ENCODE data around the gene CHPF2. TPM values are rescaled to one million over a fixed set of nuclear protein-coding genes. Genes with fewer than 3 reads are reported as not detected.

Gene CHPF2
- total and polyA plus RNA-seq, 9 donors, result 8.4 to 36.2 (median 27.9) TPM

DNA sequence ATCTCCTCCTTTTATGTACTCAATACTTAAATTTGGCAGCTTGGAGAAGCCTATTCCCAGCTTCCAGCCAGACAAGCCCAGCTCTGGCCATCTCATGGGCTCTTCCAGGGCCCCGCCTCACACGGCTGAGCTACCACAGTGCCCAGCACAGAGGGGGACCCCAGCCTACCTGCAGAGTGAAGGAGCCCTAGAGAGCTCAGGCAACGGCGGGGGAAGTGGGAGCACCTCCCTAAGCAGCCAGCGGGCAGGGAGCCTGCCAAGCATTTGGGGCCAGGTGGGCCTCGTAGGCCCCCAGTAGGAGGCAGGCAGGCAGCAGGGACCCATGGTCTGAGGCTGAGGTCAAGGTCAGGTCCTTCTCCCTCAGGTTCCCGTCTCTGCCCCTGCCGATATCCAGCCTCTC lies 45.3 kb downstream of the CHPF2 start:
- WGBS, 3 donors, result 37 to 54% (median 53%) methylated on average over 7 to 8 of the region's 8 CpGs
- Histone ChIP-seq H3K4me3 (no peak overlapping the region), H3K9me3 (no peaks in the 10 kb centered on the region), H3K36me3 (no peaks in the 10 kb centered on the region), H3K27me3 (no peaks in the 10 kb centered on the region), H3K27ac (no peak overlapping the region), H3K4me1 (ENCODE audit: insufficient read depth) (peaks cover 12% of the 10 kb centered on the region)
- no peak for DNase-seq
- TF ChIP-seq POLR2A (IDR thresholded peaks at IDR 0.05) (no peak), EP300 (IDR thresholded peaks at IDR 0.05) (no peak)
- TF ChIP-seq, protein P1, sequence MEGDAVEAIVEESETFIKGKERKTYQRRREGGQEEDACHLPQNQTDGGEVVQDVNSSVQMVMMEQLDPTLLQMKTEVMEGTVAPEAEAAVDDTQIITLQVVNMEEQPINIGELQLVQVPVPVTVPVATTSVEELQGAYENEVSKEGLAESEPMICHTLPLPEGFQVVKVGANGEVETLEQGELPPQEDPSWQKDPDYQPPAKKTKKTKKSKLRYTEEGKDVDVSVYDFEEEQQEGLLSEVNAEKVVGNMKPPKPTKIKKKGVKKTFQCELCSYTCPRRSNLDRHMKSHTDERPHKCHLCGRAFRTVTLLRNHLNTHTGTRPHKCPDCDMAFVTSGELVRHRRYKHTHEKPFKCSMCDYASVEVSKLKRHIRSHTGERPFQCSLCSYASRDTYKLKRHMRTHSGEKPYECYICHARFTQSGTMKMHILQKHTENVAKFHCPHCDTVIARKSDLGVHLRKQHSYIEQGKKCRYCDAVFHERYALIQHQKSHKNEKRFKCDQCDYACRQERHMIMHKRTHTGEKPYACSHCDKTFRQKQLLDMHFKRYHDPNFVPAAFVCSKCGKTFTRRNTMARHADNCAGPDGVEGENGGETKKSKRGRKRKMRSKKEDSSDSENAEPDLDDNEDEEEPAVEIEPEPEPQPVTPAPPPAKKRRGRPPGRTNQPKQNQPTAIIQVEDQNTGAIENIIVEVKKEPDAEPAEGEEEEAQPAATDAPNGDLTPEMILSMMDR (IDR thresholded peaks at IDR 0.05), result no peak
- intact Hi-C loops (cut with DNase I), result no loop called here

DNA sequence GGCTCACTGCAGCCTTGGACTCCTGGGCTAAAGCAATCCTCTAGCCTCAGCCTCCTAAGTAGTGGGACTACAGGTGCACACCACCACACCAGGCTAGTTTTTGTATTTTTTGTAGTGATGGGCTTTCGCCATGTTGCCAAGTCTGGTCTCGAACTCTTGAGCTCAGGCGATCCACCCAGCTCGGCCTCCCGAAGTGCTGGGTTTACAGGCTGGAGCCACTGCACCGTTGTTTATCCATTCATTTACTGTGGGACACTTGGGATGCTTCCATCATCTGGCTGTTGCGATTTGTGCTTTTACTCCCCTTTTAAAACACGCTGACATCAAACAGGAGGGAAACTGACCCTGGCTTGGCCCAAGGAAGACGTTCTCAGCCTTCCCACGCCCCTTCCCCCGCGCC lies 46.7 kb downstream of the CHPF2 start:
- H3K9me3 ChIP-seq, result no peaks in the 10 kb centered on the region
- WGBS, 3 donors, result 75 to 79% (median 77%) methylated on average over 12 of the region's 12 CpGs
- H3K4me3 ChIP-seq, result no peak overlapping the region
- H3K4me1 ChIP-seq (ENCODE audit: insufficient read depth), result peaks cover 12% of the 10 kb centered on the region
- H3K36me3 ChIP-seq, result no peaks in the 10 kb centered on the region
- no peaks in the 10 kb centered on the region for H3K27me3 ChIP-seq
- no peak overlapping the region for H3K27ac ChIP-seq
- intact Hi-C loops (cut with DNase I), result no loop called here
- no peak for TF ChIP-seq EP300 (IDR thresholded peaks at IDR 0.05)
- TF ChIP-seq, protein P1 (IDR thresholded peaks at IDR 0.05), result no peak
- TF ChIP-seq POLR2A (IDR thresholded peaks at IDR 0.05), result no peak
- DNase-seq, result no peak

DNA sequence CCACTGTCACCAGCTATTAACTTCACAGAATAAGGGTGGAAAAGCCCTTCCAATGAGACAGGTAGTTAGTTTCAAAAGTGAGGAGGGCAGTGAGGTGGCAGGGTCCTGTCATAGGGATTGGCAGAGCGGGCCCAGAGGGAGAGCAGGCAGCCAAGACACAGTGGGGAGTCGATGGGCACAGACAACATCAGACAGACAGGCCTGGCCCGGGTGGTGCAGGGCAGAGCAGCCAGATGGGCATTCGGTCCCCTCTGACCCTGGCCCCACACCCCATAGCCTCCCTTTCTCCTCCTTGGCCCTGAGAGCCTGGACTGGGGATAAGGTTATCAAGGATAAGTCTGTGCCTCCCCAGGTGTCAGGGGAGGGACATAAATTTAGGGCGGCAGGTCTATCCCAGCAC lies 47.6 kb downstream of the CHPF2 start:
- peaks cover 12% of the 10 kb centered on the region for H3K4me1 ChIP-seq (ENCODE audit: insufficient read depth)
- no peak overlapping the region for H3K27ac ChIP-seq
- intact Hi-C loops (cut with DNase I), result no loop called here
- no peak for DNase-seq
- no peak overlapping the region for H3K4me3 ChIP-seq
- H3K27me3 ChIP-seq, result no peaks in the 10 kb centered on the region
- no peaks in the 10 kb centered on the region for H3K36me3 ChIP-seq
- no peaks in the 10 kb centered on the region for H3K9me3 ChIP-seq
- TF ChIP-seq POLR2A (IDR thresholded peaks at IDR 0.05) (no peak), EP300 (IDR thresholded peaks at IDR 0.05) (no peak)
- TF ChIP-seq, protein P1 (IDR thresholded peaks at IDR 0.05), result no peak
- 78 to 82% (median 78%) methylated on average over 5 of the region's 5 CpGs for whole genome bisulfite sequencing, 3 donors

- intact Hi-C loops (cut with DNase I), result no loop called here
- WGBS, 3 donors, result 88 to 90% (median 88%) methylated on average over 9 of the region's 9 CpGs
- H3K27ac ChIP-seq, result no peak overlapping the region
- DNase-seq, result no peak
- no peak overlapping the region for H3K4me3 ChIP-seq
- peaks cover 14% of the 10 kb centered on the region for H3K4me1 ChIP-seq (ENCODE audit: insufficient read depth)
- H3K9me3 ChIP-seq, result no peaks in the 10 kb centered on the region
- TF ChIP-seq, protein P1 (IDR thresholded peaks at IDR 0.05), result no peak
- no peak for TF ChIP-seq POLR2A (IDR thresholded peaks at IDR 0.05)
- TF ChIP-seq EP300 (IDR thresholded peaks at IDR 0.05), result no peak
- no peaks in the 10 kb centered on the region for H3K27me3 ChIP-seq
- H3K36me3 ChIP-seq, result no peaks in the 10 kb centered on the region
These were observed 48.2 kb downstream of the CHPF2 start for GRCh38 chr7:151280388-151281019.
